GM19438 (cell line): ENCODE measurements around the gene KLK2.
A peak's percentile ranks its signal among the peaks of the same experiment; 100 is the strongest.

ENCODE experiments used
- ATAC-seq: cut with Tn5 transposase; IDR thresholded peaks from one replicate; pipeline ENCODE4 v1.9.1; 2021; ENCODE audit warnings: low read depth; ENCODE audit not compliant: unreplicated experiment

Gene KLK2

DNA sequence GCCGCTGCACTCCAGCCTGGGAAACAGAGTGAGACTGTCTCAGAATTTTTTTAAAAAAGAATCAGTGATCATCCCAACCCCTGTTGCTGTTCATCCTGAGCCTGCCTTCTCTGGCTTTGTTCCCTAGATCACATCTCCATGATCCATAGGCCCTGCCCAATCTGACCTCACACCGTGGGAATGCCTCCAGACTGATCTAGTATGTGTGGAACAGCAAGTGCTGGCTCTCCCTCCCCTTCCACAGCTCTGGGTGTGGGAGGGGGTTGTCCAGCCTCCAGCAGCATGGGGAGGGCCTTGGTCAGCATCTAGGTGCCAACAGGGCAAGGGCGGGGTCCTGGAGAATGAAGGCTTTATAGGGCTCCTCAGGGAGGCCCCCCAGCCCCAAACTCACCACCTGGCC, at the start of gene KLK2:
TSS of gene KLK2 (plus strand) at position 384 of the 400 bp plus-strand sequence. CDS start 35 bp downstream, outside the sequence.
- ATAC-seq = no peak

DNA sequence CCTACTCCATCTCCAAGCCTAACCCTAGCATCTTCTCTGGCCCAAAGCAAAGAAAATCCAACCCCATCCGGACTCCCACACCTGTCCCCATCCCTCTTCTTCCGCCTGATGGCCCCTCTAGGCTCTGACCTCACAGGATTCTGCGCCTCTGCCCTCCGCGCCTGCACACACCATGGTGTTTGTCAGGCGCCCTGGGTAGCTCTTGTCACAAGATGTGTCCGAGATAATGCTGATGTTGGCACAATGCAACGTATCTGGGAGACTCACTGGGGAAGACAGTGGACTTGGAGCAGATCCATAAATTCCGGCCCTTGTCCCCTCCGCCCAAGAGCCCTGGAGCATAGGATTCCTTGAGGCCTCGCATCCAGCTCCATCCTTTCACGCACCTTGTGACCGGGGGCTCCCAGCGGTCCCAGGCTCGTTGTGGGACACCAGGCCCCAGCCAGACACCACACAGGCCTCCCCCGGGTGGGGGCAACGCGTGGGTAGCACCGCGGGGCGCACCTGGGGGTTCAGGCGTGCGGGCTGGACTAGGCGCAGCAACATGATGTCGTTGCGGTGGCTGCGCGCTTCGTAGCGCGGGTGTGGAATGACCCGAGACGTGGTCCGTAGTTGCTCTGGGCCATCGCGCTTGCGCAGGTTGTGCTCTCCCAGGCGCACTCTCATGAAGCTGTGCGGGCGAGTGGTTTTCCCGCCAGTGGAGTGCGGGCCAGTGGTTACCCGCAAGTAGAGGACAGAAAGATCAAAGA, 46.6 kb upstream of the KLK2 start:
- no peak for ATAC-seq

DNA sequence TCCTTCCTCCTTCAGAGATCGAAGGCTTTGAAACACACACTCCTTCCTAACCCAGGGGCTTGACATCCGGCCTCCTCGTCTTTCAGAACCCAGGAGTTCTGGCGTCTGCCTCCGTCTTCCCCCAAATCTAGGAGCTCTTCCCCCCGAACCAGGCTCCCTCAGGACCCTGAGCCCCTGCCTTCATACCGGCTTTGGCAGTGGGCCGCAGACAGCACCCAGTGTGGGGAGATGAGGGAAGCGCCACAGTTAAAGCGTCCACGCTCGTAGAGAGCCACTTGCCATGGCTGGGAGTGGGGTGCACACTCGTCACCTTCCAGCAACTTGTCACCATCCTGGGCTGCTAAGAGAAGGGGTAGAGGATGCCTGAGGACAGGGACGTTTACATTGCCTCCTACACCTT, 45.8 kb upstream of the KLK2 start:
- ATAC-seq = no peak

DNA sequence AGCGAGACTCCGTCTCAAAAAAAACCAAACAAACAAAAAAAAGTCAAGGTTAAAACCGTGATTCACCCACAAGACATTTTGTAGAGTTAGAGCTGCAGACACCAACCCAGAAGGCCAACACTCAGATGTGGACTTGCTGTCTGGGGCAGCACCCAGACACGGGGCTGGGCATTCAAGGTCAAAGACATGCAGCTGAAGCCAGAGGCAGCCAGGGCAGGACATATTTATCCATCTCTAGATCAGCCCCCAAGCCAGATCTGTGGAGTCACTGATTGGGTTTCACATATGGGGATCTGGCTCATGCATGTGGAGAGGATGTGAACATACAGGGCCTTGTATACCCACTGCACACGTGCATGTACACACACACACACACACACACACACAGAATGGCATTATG, 43.4 kb upstream of the KLK2 start:
- no peak for ATAC-seq

DNA sequence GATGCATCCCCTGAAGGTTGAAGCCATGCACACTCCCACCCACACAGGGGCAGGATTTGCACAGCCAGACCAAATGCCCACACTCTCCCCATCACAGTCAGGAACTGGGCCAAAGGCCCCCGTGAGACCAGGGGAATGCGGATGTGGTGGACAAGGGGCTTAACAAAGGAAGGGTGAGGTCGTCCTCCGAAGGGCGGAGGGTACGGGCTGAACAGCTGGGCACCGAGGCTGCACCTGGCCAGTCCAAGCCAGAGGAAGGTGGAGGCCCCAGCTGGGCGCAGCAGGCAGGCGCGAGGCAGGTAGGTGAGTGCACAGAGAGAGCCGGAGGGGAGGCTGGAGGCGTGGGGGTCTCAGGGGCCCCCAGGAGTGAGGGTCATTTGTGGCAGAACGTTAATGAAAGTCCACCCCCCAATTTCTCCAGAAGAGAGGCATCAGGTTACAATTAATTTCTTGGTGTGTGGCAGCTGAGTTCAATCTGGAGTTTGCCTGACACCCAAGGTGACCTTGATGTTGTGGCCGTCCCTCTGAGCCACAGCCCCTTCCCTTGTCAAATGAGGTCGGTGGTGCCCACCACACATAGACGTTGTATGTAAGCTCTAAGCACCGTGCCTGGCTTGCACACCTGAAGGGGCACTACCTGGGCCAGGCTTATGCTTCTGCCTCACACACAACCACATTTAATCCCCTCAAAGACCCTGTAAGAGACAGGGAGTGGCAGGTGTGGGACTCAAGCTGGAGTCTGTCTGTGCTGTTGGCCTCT, 42.8 kb upstream of the KLK2 start:
- ATAC-seq = no peak

DNA sequence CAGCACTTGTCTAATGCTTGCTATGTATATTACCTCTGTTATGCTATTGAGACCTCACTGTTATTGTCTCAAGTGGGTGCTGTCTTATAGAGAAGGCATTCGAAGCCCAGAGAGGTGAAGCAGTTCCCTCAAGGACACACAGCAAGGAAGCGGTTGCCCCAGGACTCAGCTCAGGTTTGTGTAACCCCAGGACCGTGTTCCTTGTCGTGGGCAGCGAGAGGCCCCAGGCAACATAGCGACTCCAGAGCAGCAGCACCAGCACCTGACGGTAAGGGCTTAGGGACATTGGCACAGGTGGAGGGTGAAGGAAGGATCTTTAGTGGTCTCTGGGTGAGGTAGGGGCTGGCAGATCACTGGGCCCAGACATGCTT, 42.2 kb upstream of the KLK2 start:
- no peak for ATAC-seq

DNA sequence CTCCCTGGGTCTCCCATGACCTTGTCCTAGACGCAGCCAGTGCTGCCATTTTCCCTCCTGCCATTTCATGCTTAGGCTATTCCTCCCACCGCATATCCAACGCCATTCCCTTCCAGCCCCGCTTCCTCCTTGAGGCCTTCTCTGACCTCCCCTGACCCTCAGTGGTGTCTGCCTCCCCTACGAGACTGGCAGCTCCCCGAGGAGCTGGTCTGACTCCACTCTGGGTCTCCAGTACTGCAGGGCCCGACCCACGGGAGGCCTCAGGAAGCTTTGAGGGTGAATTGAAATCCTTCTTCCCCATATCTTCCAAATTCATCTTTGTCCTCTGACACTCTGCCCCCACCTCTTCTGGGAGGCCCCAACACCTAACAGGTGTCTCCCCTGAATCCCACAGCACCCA, 40.6 kb upstream of the KLK2 start:
- no peak for ATAC-seq

DNA sequence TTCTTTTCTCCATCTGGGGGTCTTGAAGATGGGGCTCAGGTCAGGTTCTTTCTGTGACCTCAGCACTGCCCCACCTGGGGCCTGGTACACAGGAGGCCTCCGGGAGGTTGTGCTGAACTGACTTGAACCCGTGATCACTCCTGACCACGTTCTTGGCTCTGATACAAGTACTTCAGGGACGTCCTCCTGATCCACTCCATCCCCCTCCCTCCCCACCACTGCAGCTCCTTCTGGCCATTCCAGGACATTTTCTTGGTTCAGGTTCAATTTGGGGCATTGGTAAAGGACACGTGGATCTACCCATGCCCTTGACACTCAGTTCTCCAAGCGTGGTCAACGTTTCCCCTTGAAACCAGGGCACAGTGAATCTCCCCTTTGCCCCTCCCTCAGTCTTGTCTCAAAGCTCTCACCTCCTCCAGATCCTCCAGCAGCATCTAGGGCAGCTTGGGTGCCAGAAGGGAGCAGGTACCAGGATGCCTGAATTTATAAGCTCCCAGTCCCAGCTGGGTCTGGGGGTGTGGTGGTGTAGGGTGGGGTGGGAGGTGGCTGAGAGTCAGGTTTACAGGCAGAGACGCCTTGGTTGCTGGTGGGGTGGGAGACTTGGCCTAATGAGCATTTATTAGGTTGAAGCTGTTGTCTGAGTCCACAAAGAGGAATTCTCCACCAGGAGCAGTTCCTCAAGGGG, 40.0 kb upstream of the KLK2 start, which contains the start of gene KLK15:
TSS of gene KLK15 (minus strand) at position 458 of the 685 bp plus-strand sequence. CDS start 2,082 bp downstream, outside the sequence.
- no peak for ATAC-seq

DNA sequence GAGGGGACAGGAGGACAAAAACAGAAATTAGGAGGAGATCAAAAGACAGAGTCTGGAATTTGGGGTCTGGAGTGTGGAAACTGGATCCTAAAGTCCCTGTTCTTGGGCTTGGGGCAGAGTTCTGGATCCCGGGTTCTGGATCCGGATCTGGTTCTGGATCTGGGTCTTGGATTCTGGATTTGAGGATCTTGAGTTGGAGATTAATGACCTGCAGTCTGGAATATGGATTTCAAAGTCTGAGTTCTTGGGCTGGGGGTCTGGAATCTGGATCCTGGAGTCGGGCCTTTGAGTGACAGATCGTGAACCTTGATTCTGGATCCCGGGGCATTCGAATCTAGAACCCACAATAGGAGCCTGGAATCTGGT, 39.5 kb upstream of the KLK2 start:
- no peak for ATAC-seq

DNA sequence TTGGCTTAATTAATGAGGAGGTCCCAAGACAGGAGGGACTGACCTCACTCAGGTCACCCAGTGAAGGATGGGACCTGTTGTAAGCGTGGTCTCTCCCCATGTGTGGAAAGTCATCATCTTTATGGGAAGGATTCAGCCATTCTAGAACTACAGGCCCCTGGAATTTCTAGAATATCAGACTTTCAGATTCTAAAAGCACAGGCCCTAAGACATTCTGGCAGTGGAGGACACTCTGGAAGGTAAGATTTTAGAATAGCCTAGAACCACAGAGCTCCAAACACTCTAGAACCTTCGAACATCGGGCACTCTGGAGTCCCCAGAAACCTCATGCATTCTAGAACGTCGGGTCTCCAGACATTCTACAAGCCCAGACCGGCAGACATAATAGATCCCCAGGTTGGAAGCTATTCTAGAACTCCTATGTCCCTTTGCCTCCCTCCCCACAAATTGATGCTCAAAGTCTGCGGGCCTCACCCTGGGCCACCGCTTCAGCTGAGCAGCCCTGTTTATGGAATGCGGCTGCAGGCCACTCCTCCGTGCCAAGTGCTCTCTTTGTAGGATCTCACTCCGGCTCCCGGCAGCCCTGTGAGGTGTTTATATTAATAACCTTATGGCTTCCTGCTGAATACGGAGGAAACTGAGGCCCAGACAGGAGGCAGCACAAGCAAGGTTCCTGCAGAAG, 38.0 kb upstream of the KLK2 start:
- ATAC-seq = no peak

DNA sequence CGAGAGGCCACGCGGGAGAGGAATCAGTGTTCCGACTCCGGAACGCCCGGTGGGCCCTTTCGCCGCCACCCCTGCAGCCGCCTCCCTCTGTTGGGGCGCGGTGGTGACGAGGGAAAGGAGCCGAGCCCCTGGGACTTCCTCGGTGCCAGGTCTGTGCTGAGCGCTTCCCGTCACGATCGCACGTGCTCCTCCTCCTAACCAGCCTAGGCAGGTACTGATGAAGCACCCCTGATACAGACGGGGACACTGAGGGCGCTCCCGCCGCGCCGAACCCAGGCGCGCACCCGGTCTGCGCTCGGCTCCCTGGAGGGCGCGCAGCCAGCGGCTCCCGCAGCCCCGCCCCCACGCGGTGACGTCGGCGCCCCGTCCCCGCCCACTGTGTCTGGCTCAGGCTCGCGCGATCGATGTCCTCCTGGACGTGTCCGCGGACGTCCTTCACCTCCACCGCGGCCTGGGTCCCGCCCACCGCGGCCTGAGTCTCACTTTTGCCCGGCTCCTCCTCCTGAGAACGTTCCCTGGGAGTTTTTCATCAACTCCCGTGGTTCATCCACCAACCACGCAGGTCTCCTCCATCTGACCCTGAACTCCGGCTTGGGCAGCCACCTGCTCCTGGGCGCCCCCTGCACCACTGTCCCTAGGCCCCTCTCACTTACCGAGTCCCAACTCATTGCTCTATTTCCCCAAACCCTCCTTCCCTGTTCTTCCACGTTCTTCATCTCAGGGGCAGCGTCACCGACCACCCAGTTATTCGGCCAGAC, 37.3 kb upstream of the KLK2 start:
- ATAC-seq = peak; percentile 83

DNA sequence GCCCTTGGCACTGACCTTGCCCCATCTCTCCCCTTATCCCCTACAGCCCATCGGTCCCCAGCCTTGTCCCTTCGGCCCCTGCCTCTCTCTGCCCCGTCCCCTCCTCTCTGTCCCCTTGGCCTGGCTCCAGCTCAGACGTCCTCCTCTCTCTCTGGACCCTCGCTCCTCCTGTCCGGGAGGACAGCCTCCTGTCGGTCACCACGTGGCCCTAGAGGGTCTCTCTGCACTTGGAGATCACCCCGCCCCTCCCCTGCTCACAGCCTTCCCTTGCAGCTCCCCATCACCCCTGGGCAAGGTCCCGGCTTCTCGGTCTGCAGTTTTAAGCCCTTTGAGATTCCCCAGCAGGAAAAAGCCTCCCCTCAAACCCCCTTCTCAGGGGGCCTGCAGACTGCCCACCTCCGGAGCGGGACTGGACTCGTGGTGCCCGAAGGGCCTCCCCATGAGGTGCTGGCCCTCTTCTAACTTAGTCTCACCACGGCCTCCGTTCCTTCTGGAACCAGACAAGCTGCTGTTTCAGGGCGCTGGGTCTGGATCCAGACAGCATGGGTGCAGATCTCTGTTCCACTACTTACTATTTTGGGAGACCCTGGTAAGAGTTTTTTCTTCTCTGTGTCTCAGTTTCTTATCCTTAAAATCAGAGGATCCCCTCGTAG, 36.6 kb upstream of the KLK2 start:
- ATAC-seq = no peak

DNA sequence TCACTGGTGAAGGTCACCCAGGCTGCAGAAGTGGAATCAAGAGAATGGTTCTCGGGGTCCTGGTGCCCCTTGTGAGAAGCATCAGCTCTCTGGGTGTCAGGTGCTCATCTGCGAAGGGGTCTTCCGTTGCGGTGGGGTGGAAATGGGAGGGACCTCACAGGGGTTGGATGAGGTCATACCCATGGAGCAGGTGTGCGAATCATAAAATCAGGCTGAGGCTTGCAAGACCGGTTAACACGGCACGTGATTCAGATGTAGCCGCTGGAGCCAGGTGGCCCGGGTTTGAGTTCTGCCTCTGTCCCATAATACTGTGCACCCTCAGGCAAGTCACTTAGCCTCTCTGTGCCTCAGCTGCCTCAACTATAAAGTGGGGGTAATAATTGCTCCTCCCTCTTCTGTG, 35.9 kb upstream of the KLK2 start:
- ATAC-seq = no peak

DNA sequence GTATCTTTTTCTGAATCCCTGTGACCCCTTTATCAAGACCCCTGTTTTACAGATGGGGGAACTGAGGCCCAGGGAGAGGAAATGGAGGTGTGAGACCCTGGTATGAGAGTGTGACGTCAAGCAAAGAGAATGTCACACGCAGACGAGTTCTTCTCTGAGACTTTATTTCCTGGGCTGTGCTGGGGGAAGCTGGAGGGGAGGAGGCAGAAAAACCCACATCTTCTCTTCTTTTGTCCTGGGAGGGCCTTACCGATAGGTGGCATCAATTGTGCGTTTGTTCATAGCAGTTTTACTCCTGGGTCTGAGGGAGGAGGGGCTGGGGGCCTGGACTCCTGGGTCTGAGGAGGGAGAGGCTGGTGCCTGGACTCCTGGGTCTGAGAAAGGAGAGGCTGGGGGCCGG, 35.0 kb upstream of the KLK2 start:
- ATAC-seq = no peak

DNA sequence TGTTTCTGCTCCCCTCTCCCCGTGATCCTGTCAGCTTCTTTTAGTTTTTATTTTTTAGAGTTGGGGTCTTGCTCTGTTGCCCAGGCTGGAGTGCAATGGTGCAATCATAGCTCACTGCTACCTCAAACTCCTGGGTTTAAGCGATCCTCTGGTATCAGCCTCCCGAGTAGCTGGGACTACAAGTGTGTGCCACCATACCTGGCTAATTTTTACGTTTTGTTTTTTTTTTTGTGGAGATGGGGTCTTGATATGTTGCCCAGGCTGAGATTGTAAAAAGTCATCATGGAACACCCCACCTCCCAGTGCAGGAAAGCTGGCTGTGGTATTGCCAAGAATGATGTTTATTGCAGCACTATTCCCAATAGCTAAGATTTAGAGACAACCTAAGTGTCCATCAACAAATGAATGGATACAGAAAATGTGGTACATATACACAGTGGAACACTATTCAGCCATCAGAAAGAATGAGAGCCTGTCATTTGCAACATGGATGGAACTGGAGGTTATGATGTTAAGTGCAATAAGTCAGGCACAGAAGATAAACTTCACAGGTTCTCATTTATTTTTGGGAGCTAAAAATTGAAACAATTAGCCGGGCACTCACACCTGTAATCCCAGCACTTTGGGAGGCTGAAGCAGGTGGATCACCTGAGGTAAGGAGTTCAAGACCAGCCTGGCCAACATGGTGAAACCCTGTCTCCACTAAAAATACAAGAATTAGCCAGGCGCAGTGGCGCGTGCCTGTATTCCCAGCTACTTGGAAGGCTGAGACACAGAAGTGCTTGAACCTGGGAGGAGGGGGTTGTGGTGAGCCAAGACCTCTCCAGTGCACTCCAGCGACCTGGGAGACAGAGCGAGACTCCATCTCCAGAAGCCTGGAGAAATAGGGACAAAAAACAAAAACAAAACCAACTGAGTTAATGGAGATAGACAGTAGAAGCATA, 33.3 kb upstream of the KLK2 start:
- ATAC-seq = no peak

DNA sequence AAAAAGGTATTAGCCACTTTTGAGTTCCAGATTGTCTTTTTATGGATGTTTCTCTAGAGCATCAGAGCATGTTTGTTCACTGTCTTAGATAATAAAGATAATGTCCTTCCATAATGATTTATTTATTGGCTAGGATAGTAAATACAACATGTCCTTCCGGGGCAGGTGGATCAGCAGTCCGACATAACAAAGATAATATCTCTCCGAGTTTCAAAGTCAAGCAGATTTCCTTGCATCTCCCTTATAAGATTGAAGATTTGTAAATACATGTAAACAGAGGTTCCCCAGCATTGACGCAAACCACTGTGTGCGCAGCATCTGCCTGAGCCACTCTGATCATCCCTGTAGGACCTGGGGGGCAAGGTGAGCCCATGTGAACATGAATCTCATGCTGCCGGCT, 31.1 kb upstream of the KLK2 start:
- ATAC-seq = no peak

DNA sequence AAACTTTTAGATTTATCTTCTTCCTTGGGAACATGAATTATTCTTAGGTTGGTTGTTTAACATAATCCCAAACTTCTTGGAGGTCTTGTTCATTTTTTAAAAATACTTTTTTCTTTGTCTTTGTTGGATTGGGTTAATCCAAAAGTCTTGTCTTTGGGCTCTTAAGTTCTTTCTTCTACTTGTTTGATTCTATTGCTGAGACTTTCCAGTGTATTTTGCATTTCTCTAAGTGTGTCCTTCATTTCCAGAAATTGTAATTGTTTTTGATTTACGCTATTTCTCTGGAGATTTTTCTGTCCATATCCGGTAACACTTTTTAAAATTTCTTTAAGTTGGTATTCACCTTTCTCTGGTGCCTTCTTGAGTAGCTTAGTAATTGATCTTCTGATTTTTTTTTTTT, 30.0 kb upstream of the KLK2 start:
- ATAC-seq = no peak

DNA sequence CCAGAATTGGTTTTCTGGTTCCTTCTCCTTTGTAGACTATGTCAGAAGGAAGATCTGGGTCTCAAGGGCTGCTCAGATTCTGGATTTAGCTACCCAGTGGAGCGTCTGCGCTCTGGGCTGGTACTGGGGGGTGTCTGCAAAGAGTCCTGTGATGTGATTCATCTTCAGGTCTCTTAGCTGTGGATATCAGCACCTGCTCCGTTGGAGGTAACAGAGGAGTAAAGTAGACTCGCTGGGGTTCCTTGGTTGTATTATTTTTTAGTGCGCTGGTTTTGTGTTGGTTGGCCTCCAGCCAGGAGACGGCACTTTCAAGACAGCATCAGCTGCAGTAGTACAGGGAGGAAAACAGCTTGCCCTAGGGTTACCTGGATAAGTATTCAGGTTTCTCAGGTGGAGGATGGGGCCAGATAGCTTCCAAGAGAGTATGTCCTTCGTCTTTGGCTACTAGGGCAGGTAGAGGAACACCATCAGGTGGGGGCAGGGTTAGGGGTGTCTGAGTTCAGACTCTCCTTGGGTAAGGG, 29.5 kb upstream of the KLK2 start:
- ATAC-seq = no peak
